Esophagus muscularis mucosa (tissue), 3 donors: ENCODE measurements around the gene POLN.

ENCODE experiments used
- POLR2AphosphoS5 ChIP-seq, 2 donors: sonication (generic); formaldehyde crosslinking; IDR thresholded peaks; one replicate each; pipeline ENCODE4 v1.6.1; 2017; ENCODE audit warnings: antibody characterized with exemption in 2 of 2
- TF ChIP-seq, protein P1 (sequence below), 3 experiments: fragments of 200-600 bp in 2 of 3; fragments of 450-650 bp in 1 of 3; sonication (generic) in 2 of 3; IDR thresholded peaks; one replicate each; pipeline ENCODE4 v1.5.1; 2017 to 2019; ENCODE audit warnings: antibody characterized with exemption in 3 of 3, mild to moderate bottlenecking in 2 of 3, moderate library complexity in 1 of 3

DNA sequence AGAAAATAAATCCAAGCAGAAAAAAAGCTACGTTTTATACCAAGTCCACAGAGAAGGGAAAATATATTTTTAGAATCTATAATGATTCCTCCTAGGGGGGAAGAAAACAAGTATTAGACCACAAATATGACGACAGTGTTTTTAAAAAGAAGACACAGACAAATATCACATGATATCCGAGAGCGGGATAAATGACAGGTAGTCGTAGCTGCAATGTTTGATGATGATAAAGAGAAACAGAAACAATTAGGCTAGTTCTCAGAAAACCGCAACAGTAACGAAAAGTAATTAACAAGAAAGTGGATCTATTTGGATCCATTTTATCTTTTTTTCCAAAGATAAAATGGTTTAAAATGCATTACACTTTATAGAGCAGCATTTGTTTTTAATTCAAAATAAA lies 918 bp downstream of the POLN start:
- TF ChIP-seq POLR2AphosphoS5 (IDR thresholded peaks at IDR 0.05): no peak
- TF ChIP-seq, protein P1, sequence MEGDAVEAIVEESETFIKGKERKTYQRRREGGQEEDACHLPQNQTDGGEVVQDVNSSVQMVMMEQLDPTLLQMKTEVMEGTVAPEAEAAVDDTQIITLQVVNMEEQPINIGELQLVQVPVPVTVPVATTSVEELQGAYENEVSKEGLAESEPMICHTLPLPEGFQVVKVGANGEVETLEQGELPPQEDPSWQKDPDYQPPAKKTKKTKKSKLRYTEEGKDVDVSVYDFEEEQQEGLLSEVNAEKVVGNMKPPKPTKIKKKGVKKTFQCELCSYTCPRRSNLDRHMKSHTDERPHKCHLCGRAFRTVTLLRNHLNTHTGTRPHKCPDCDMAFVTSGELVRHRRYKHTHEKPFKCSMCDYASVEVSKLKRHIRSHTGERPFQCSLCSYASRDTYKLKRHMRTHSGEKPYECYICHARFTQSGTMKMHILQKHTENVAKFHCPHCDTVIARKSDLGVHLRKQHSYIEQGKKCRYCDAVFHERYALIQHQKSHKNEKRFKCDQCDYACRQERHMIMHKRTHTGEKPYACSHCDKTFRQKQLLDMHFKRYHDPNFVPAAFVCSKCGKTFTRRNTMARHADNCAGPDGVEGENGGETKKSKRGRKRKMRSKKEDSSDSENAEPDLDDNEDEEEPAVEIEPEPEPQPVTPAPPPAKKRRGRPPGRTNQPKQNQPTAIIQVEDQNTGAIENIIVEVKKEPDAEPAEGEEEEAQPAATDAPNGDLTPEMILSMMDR (IDR thresholded peaks at IDR 0.05): no peak
